ENCODE results near the gene NFIX. TPM values are rescaled to one million over a fixed set of nuclear protein-coding genes. Genes with fewer than 3 reads are reported as not detected.
A peak's percentile ranks its signal among the peaks of the same experiment; 100 is the strongest.

Gene NFIX
- total RNA-seq, 1 experiment from 2014 or later: 69.7 TPM

- peaks cover 49% of the 10 kb centered on the region for H3K36me3 ChIP-seq (ENCODE audit: insufficient read depth, low read length, poor library complexity, severe bottlenecking)
- H3K4me3 ChIP-seq (ENCODE audit: low read depth, low read length, poor library complexity, severe bottlenecking): no peak overlapping the region
- no peaks in the 10 kb centered on the region for H3K4me1 ChIP-seq (ENCODE audit: insufficient read depth, low read length, poor library complexity, severe bottlenecking)
- TF ChIP-seq CTCF (conservative IDR thresholded peaks at IDR 0.05; ENCODE audit: low read depth, low read length) (no peak), EZH2 (IDR thresholded peaks at IDR 0.05; ENCODE audit: borderline replicate concordance, low read depth, low read length, poor library complexity, severe bottlenecking) (no peak)
- BruUV-seq (replicated peaks): no TSS peak
- H3K27me3 ChIP-seq (replicated peaks; ENCODE audit: insufficient read depth, low read depth, low read length, poor library complexity): no peaks in the 10 kb centered on the region
- H3K27ac ChIP-seq (ENCODE audit: low read depth, low read length, poor library complexity, severe bottlenecking): no peak overlapping the region
- intact Hi-C loops (cut with micrococcal nuclease; ENCODE audit: unreplicated experiment): no loop called here
- H3K9me3 ChIP-seq (ENCODE audit: low read depth, low read length, poor library complexity, severe bottlenecking): no peaks in the 10 kb centered on the region
- POLR2A ChIA-PET (ENCODE audit: low non-redundant PET): interaction anchor here (0.6 kb wide), 1 partner anchor 236 kb away, joined by 3 read pairs; no protein-coding TSS in a partner anchor
- no peak for DNase-seq (ENCODE audit: low spot score)
- CTCF ChIA-PET: interaction anchor here (0.5 kb wide), 1 partner anchor 11 kb away, joined by 4 read pairs; no protein-coding TSS in a partner anchor
These were observed 140.1 kb downstream of the NFIX start for GRCh38 chr19:13135068-13136062.

DNA sequence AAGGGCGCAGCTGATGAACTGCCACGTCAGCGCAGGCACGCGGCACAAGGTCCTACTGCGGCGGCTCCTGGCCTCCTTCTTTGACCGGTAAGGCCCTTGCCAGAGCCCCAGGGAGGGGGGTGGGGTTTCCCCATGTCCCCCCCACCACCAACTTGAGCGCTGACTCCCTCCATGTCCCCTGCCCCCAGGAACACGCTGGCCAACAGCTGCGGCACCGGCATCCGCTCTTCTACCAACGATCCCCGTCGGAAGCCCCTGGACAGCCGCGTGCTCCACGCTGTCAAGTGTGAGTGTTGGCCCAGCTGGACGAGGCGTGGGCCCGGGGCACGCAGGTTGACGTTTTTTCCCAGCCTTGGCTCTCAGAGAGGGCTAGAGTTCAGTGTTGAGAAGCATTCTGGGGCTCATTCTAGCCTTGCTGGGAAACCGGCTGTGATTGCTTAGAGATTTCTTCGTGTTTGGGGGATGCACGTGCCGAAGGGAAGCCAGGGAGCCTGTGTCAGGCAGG lies 142.1 kb downstream of the NFIX start:
- H3K9me3 ChIP-seq (ENCODE audit: low read depth, low read length, poor library complexity, severe bottlenecking): no peaks in the 10 kb centered on the region
- H3K4me1 ChIP-seq (ENCODE audit: insufficient read depth, low read length, poor library complexity, severe bottlenecking): no peaks in the 10 kb centered on the region
- ChIA-PET CTCF (no interaction called here), POLR2A (ENCODE audit: low non-redundant PET) (interaction anchor here (0.6 kb wide), 1 partner anchor 127 kb away, joined by 3 read pairs; no protein-coding TSS in a partner anchor)
- H3K4me3 ChIP-seq (ENCODE audit: low read depth, low read length, poor library complexity, severe bottlenecking): no peak overlapping the region
- intact Hi-C loops (cut with micrococcal nuclease; ENCODE audit: unreplicated experiment): no loop called here
- no TSS peak for BruUV-seq (replicated peaks)
- TF ChIP-seq CTCF (conservative IDR thresholded peaks at IDR 0.05; ENCODE audit: low read depth, low read length): no peak
- TF ChIP-seq EZH2 (IDR thresholded peaks at IDR 0.05; ENCODE audit: borderline replicate concordance, low read depth, low read length, poor library complexity, severe bottlenecking): no peak
- no peak for DNase-seq (ENCODE audit: low spot score)
- no peak overlapping the region for H3K27ac ChIP-seq (ENCODE audit: low read depth, low read length, poor library complexity, severe bottlenecking)
- no peaks in the 10 kb centered on the region for H3K27me3 ChIP-seq (replicated peaks; ENCODE audit: insufficient read depth, low read depth, low read length, poor library complexity)
- peaks cover 49% of the 10 kb centered on the region for H3K36me3 ChIP-seq (ENCODE audit: insufficient read depth, low read length, poor library complexity, severe bottlenecking)

GRCh38 chr19:13138171-13138915 lies 143.1 kb downstream of the NFIX start:
- H3K4me3 ChIP-seq (ENCODE audit: low read depth, low read length, poor library complexity, severe bottlenecking): no peak overlapping the region
- intact Hi-C loops (cut with micrococcal nuclease; ENCODE audit: unreplicated experiment): no loop called here
- no TSS peak for BruUV-seq (replicated peaks)
- TF ChIP-seq CTCF (conservative IDR thresholded peaks at IDR 0.05; ENCODE audit: low read depth, low read length): no peak
- no peak for TF ChIP-seq EZH2 (IDR thresholded peaks at IDR 0.05; ENCODE audit: borderline replicate concordance, low read depth, low read length, poor library complexity, severe bottlenecking)
- POLR2A ChIA-PET (ENCODE audit: low non-redundant PET): no interaction called here
- peak overlapping the region; percentile 57 for H3K27ac ChIP-seq (ENCODE audit: low read depth, low read length, poor library complexity, severe bottlenecking)
- H3K27me3 ChIP-seq (replicated peaks; ENCODE audit: insufficient read depth, low read depth, low read length, poor library complexity): no peaks in the 10 kb centered on the region
- H3K4me1 ChIP-seq (ENCODE audit: insufficient read depth, low read length, poor library complexity, severe bottlenecking): no peaks in the 10 kb centered on the region
- CTCF ChIA-PET: no interaction called here
- no peaks in the 10 kb centered on the region for H3K9me3 ChIP-seq (ENCODE audit: low read depth, low read length, poor library complexity, severe bottlenecking)
- H3K36me3 ChIP-seq (ENCODE audit: insufficient read depth, low read length, poor library complexity, severe bottlenecking): peaks cover 49% of the 10 kb centered on the region
- DNase-seq (ENCODE audit: low spot score): no peak

Measured in A673 (cell line).